ENCODE measurements around the gene ZFYVE9.

GRCh38 chr1:52346653-52347052 is 204.8 kb downstream of the ZFYVE9 start:
- TF ChIP-seq POLR2AphosphoS5 (IDR thresholded peaks at IDR 0.05; ENCODE audit: borderline replicate concordance, low read depth, low read length) (no peak), EZH2 (IDR thresholded peaks at IDR 0.05) (no peak), FOXP2 (optimal IDR thresholded peaks at IDR 0.05; ENCODE audit: control extremely low read depth, extremely low read length, insufficient read depth) (no peak)
